SH-SY5Y (cell line): ENCODE measurements around the gene CWC15.

Experiments
- GATA2 ChIP-seq: IDR thresholded peaks from 2 replicates; pipeline ENCODE4 v1.6.1; 2011; ENCODE audit warnings: mild to moderate bottlenecking, low read depth, low read length
- GATA3 ChIP-seq: IDR thresholded peaks from 2 replicates; pipeline ENCODE4 v1.6.1; 2011; ENCODE audit warnings: low read depth, mild to moderate bottlenecking, low read length, moderate library complexity

DNA sequence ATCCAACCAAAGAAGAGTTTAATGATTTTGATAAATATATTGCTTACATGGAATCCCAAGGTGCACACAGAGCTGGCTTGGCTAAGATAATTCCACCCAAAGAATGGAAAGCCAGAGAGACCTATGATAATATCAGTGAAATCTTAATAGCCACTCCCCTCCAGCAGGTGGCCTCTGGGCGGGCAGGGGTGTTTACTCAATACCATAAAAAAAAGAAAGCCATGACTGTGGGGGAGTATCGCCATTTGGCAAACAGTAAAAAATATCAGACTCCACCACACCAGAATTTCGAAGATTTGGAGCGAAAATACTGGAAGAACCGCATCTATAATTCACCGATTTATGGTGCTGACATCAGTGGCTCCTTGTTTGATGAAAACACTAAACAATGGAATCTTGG lies 24.1 kb upstream of the CWC15 start:
- no peak for TF ChIP-seq GATA3
- no peak for TF ChIP-seq GATA2
